Glutamatergic neuron (in vitro differentiated cells): Measurements from ENCODE around the gene NR1H3. TPM values are rescaled to one million over a fixed set of nuclear protein-coding genes. Genes with fewer than 3 reads are reported as not detected.

Experiments
- DNase-seq: peaks from one replicate; pipeline ENCODE4 v3.0.0; 2022
- H3K27ac Mint-ChIP-seq: one replicate; pipeline ENCODE4 v1.8.0; 2020; ENCODE audit warnings: mild to moderate bottlenecking, mixed read lengths, inconsistent platforms; ENCODE audit not compliant: unreplicated experiment
- H3K27me3 Mint-ChIP-seq: one replicate; pipeline ENCODE4 v1.8.0; 2020; ENCODE audit warnings: mild to moderate bottlenecking, moderate library complexity, mixed read lengths, inconsistent platforms; ENCODE audit not compliant: unreplicated experiment
- H3K36me3 Mint-ChIP-seq: one replicate; pipeline ENCODE4 v1.8.0; 2020; ENCODE audit warnings: mild to moderate bottlenecking, mixed read lengths, inconsistent platforms; ENCODE audit not compliant: unreplicated experiment
- H3K4me1 Mint-ChIP-seq: one replicate; pipeline ENCODE4 v1.8.0; 2020; ENCODE audit warnings: mild to moderate bottlenecking, low read depth, mixed read lengths, inconsistent platforms; ENCODE audit not compliant: unreplicated experiment
- H3K4me3 Mint-ChIP-seq: one replicate; pipeline ENCODE4 v1.8.0; 2020; ENCODE audit warnings: mild to moderate bottlenecking, mixed read lengths, inconsistent platforms; ENCODE audit not compliant: unreplicated experiment
- H3K9me3 Mint-ChIP-seq: one replicate; pipeline ENCODE4 v1.8.0; 2020; ENCODE audit warnings: mild to moderate bottlenecking, moderate library complexity, mixed read lengths, inconsistent platforms; ENCODE audit not compliant: unreplicated experiment
- CTCF ChIP-seq: fragments of 200-600 bp; sonication (generic); IDR thresholded peaks from one replicate; pipeline ENCODE4 v1.5.0; 2021; ENCODE audit not compliant: partially characterized antibody, unreplicated experiment
- total RNA-seq: library from RNA; stranded (reverse); fragmentation: NEBNext Ultra II Directional; extraction: Animal tissue kit (Norgen Biotek cat#: 25700); gene quantifications from one replicate; pipeline ENCODE4 v1.2.1, GENCODE V29; 2021; ENCODE audit not compliant: unreplicated experiment

Gene NR1H3
- total RNA-seq, 1 donor from 2014 or later: 10.5 TPM

- Mint-ChIP-seq H3K4me1 (peaks cover 35% of the 10 kb centered on the region), H3K9me3 (peaks cover 10% of the 10 kb centered on the region), H3K27ac (peak overlapping the region; percentile 95), H3K36me3 (no peaks in the 10 kb centered on the region), H3K27me3 (peaks cover 11% of the 10 kb centered on the region), H3K4me3 (peak overlapping the region; percentile 94)
- no peak for TF ChIP-seq CTCF
- DNase-seq: peak; percentile 91
These were observed 11.4 kb downstream of the NR1H3 start for GRCh38 chr11:47269002-47269828.

- peak; percentile 84 for DNase-seq
- H3K36me3 Mint-ChIP-seq: no peaks in the 10 kb centered on the region
- H3K27me3 Mint-ChIP-seq: peaks cover 11% of the 10 kb centered on the region
- H3K27ac Mint-ChIP-seq: peak within 1 kb of the TSS; percentile 95
- peak within 1 kb of the TSS; percentile 94 for H3K4me3 Mint-ChIP-seq
- TF ChIP-seq CTCF: no peak
- H3K9me3 Mint-ChIP-seq: peaks cover 10% of the 10 kb centered on the region
- peaks cover 35% of the 10 kb centered on the region for H3K4me1 Mint-ChIP-seq
These were observed 12.1 kb downstream of the NR1H3 start, which contains the start of gene MADD for GRCh38 chr11:47269829-47270305. Gene MADD, plus strand, starts transcription at chr11:47270133.

GRCh38 chr11:47270331-47271271 lies 12.8 kb downstream of the NR1H3 start:
- peaks cover 35% of the 10 kb centered on the region for H3K4me1 Mint-ChIP-seq
- H3K36me3 Mint-ChIP-seq: no peaks in the 10 kb centered on the region
- H3K4me3 Mint-ChIP-seq: peak overlapping the region; percentile 91
- H3K27me3 Mint-ChIP-seq: peaks cover 11% of the 10 kb centered on the region
- H3K9me3 Mint-ChIP-seq: peaks cover 10% of the 10 kb centered on the region
- H3K27ac Mint-ChIP-seq: peak overlapping the region; percentile 84
- peak; percentile 47 for DNase-seq
- TF ChIP-seq CTCF: no peak

GRCh38 chr11:47271328-47271727 lies 13.5 kb downstream of the NR1H3 start:
- no peak for TF ChIP-seq CTCF
- H3K9me3 Mint-ChIP-seq: peaks cover 10% of the 10 kb centered on the region
- no peaks in the 10 kb centered on the region for H3K36me3 Mint-ChIP-seq
- H3K4me3 Mint-ChIP-seq: peak overlapping the region; percentile 91
- no peak for DNase-seq
- H3K27me3 Mint-ChIP-seq: peaks cover 11% of the 10 kb centered on the region
- peak overlapping the region; percentile 84 for H3K27ac Mint-ChIP-seq
- peaks cover 35% of the 10 kb centered on the region for H3K4me1 Mint-ChIP-seq
